Stromal cell of bone marrow (primary cell): ENCODE results near the gene UBN1.
A peak's percentile ranks its signal among the peaks of the same experiment; 100 is the strongest.

Experiments used
- DNase-seq: peaks from one replicate; pipeline ENCODE4 v3.0.0-alpha.2; 2012; ENCODE audit warnings: low read depth

Gene UBN1

GRCh38 chr16:4846901-4847773, at the start of gene UBN1, which contains the start of gene GLYR1:
TSS of gene UBN1 (plus strand) at chr16:4847481. CDS start at chr16:4852918, 5,437 bp downstream.
TSS of gene GLYR1 (minus strand) at chr16:4847288. CDS start at chr16:4847265, 23 bp downstream.
- peak; percentile 94 for DNase-seq

- DNase-seq, result no peak
These were observed 49.5 kb upstream of the UBN1 start for GRCh38 chr16:4797805-4798252.

GRCh38 chr16:4798456-4798855, 48.8 kb upstream of the UBN1 start:
- DNase-seq, result no peak

- no peak for DNase-seq
These were observed 48.0 kb upstream of the UBN1 start for GRCh38 chr16:4799171-4799855.

GRCh38 chr16:4800290-4801041, 46.8 kb upstream of the UBN1 start:
- DNase-seq, result no peak

- DNase-seq, result no peak
These were observed 46.0 kb upstream of the UBN1 start for GRCh38 chr16:4801051-4801961.

- DNase-seq, result peak; percentile 19
These were observed 45.2 kb upstream of the UBN1 start, which contains the start of gene ROGDI for GRCh38 chr16:4801962-4802658. TSS of gene ROGDI (minus strand) at chr16:4802633. CDS start at chr16:4802571, 62 bp downstream.

GRCh38 chr16:4802659-4803287, 44.5 kb upstream of the UBN1 start:
- DNase-seq, result peak; percentile 88

- DNase-seq, result no peak
These were observed 43.9 kb upstream of the UBN1 start for GRCh38 chr16:4803401-4803844.

GRCh38 chr16:4803898-4804762, 43.2 kb upstream of the UBN1 start:
- no peak for DNase-seq

- no peak for DNase-seq
These were observed 42.0 kb upstream of the UBN1 start for GRCh38 chr16:4805231-4805630.

GRCh38 chr16:4806280-4806679, 41.0 kb upstream of the UBN1 start:
- no peak for DNase-seq

GRCh38 chr16:4811242-4811641, 36.0 kb upstream of the UBN1 start:
- DNase-seq, result no peak

- DNase-seq, result no peak
These were observed 35.5 kb upstream of the UBN1 start for GRCh38 chr16:4811773-4812172.

GRCh38 chr16:4813251-4814003, 33.9 kb upstream of the UBN1 start:
- no peak for DNase-seq

- no peak for DNase-seq
These were observed 33.2 kb upstream of the UBN1 start for GRCh38 chr16:4814046-4814445.

- no peak for DNase-seq
These were observed 32.6 kb upstream of the UBN1 start for GRCh38 chr16:4814542-4815173.

GRCh38 chr16:4820652-4821051, 26.6 kb upstream of the UBN1 start:
- no peak for DNase-seq
